Adipose tissue (tissue), 3 donors: ENCODE measurements around the gene UGGT2. TPM values are rescaled to one million over a fixed set of nuclear protein-coding genes. Genes with fewer than 3 reads are reported as not detected.
"Not testable (repeated sequence)": the region's sequence is repeated elsewhere in the genome, so short reads cannot be mapped to it uniquely, and the experiment has no call there.

Experiments used
- H3K27ac ChIP-seq: one replicate; pipeline ENCODE4 v1.5.1; 2013; ENCODE audit warnings: low read depth, low read length
- WGBS, 3 donors: extraction: QIAGEN DNeasy Blood & Tissue Kit; methylation state at CpG; one replicate each; pipeline ENCODE4 v1.1.7; 2013; 5-methylcytosine and 5-hydroxymethylcytosine counted together
- polyA plus RNA-seq, 3 donors: library from polyadenylated mRNA; stranded (reverse); fragments of 200-250 nt; gene quantifications; one replicate each; pipeline ENCODE4 v1.2.3, GENCODE V29; 2013
- donor health status: healthy with polysubstance abuse.
- donor health status: Bipolar disorder and iron deficiency.
- donor health status: healthy.

UGGT2 gene
- polyA plus RNA-seq, 3 donors = 4.8 to 9.7 (median 7.9) TPM

DNA sequence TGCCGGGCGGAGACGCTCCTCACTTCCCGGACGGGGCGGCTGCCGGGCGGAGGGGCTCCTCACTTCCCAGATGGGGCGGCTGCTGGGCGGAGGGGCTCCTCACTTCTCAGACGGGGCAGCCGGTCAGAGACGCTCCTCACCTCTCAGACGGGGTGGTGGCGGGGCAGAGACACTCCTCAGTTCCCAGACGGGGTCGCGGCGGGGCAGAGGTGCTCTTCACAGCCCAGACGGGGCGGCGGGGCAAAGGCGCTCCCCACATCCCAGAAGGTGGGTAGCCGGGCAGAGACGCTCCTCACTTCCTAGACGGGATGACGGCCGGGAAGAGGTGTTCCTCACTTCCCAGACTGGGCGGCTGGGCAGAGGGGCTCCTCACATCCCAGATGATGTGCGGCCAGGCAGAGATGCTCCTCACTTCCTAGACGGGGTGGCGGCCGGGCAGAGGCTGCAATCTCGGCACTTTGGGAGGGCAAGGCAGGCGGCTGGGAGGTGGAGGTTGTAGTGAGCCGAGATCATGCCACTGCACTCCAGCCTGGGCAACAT is 124.8 kb downstream of the UGGT2 start:
- not testable (repeated sequence) for H3K27ac ChIP-seq
- WGBS, 3 donors = 89 to 92% (median 92%) methylated on average over 26 to 36 of the region's 36 CpGs

DNA sequence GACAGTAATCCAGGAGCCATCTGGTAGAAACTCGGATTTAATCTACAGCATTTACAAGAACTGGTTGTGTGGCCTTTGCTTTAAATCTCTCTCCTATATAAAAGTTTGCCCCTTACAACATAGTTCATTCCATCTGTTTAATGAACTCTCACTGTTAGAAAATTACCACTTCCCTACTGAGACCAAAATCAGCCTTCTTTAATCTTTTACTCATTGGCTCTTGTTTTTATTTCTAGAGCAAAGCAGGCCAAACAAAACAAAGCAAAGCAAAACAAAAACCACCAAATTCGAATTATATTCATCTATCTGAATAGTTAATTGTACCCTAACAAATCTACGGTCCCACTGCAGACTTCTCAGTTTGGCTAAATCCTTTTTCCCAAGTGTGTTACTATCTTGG is 127.0 kb downstream of the UGGT2 start:
- no peak overlapping the region for H3K27ac ChIP-seq
- 80 to 85% (median 82%) methylated on average over 3 of the region's 3 CpGs for WGBS, 3 donors

DNA sequence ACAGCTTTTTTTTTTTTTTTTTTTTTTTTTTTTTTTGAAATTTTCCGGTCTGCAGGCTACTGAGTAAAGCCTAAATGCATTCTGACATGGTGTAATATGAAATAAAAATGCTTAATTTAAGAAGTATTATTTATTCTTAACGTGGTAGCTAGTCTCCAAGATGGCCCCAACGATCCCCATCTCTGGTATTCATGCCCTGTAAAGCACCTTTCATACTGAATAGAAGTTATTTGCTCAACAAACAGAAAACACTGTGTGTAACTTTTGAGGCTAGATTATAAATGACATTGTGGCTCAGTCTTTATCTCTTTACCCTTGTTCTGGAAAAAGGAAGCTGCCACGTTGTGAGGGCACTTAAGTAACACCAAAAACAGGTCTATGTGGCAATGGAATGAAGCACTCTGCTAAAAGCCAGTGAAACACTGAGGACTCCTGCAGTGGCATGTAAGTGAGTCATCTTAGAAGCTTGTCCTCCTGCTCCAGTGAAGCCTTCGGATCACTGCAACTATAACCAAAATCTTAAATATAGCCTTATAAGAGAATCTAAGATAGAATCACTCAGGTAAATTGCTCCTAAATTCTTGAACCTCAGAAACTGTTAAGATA is 128.7 kb downstream of the UGGT2 start:
- WGBS, 3 donors = 63 to 78% (median 77%) methylated on average over 5 of the region's 5 CpGs
- no peak overlapping the region for H3K27ac ChIP-seq

DNA sequence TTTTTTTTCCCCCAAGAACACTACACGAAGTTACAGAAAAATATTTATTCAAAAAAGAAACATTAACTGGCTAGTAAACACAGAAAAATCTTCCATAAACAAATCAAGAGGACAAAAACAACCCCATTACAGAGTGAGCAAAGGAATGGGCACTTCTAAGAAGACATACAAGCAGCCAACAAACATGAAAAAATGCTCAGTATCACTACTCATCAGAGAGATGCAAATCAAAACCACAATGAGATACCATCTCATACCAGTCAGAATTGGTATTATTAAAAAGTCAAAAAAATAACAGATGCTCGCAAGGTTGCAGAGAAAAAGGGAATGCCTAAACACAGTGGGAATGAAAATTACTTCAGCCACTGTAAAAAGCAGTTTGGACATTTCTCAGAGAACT is 131.7 kb downstream of the UGGT2 start:
- 79 to 94% (median 91%) methylated on average over 2 of the region's 2 CpGs for WGBS, 3 donors
- H3K27ac ChIP-seq = no peak overlapping the region

DNA sequence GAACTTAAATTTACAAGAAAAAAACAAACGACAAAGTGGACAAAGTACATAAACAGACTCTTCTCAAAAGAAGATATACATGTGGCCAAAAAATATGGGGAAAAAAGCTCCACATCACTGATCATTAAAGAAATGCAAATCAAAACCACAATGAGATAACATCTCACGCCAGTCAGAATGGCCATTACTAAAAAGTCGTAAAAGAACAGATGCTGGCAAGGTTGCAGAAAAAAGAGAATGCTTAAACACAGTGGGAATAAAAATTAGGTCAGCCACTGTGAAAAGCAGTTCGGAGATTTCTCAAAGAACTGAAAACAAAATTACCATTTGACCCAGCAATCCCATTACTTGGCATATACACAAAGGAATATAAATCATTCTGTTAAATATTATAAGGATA is 132.7 kb downstream of the UGGT2 start:
- 85 to 92% (median 87%) methylated on average over 4 of the region's 4 CpGs for WGBS, 3 donors
- no peak overlapping the region for H3K27ac ChIP-seq

DNA sequence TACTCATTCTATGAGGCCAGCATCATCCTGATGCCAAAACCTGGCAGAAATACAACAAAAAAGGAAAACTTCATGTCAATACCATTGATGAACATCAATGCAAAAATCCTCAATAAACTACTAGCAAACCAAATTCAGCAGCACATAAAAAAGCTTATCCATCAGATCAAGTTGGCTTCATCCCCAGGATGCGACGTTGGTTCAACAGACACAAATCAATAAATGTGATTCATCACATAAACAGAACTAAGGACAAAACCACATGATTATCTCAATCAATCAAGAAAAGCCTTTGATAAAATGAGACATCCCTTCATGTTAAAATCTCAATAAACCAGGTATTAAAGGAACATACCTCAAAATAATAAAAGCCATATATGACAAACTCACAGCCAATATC is 134.3 kb downstream of the UGGT2 start:
- no peak overlapping the region for H3K27ac ChIP-seq
- 82 to 94% (median 94%) methylated on average over 2 of the region's 2 CpGs for WGBS, 3 donors

DNA sequence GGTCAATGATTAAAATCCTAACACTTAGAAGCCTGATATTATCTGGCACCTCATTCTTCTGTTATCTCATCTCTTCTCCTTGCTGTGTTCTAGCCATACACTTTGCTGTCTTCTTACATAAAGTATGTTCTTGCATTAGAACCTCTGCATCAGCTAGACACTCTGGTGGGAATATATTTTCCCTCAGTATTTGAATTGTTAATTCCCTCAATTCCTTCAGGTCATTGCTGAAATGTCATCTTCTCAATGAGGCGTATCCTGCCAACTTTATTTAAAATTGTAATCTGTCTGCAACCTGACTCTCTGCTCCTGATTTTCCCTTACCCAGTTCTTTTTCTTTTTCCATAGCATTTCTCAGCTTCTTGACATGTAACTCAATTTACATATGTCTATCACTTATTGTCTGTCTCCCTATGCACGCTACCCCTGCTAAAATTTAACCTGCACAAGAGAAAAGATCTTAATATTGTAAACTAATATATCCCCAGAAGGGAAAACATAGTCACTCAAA is 138.2 kb downstream of the UGGT2 start:
- 93 to 99% (median 97%) methylated on average over 2 of the region's 2 CpGs for WGBS, 3 donors
- H3K27ac ChIP-seq = no peak overlapping the region

DNA sequence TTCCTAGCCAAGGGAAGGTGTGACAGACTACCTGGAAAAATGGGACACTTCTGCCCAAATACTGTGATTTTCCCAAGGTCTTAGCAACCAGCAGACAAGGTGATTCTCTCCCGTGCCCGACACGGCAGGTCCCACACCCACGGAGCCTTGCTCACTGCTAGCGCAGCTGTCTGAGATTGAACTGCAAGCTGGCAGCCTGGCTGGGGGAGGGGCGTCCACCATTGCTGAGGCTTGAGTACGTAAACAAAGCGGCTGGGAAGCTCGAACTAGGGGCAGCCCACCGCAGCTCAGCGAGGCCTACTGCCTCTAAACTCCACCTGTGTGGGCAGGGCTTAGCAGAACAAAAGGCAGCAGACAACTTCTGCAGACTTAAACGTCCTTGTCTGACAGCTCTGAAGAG is 146.2 kb downstream of the UGGT2 start:
- WGBS, 3 donors = 91 to 93% (median 93%) methylated on average over 12 of the region's 12 CpGs
- H3K27ac ChIP-seq = no peak overlapping the region

DNA sequence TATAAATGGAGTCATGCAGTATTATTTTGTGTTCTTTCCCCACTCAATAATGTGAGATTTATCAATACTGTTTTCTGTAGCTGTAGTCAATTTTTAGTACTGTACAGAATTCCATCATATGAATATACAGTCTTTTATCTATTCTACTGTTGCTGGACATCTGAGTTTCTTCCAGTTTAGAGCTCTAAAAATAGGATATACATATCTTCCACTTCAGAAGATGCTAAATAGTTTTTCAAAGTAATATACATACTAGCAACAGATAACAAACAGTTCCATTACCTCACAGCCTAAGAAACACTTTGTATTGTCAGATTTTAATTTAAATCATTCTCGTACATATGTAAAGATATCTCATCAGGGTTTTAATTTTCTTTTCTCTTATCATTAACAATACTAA is 149.6 kb downstream of the UGGT2 start:
- H3K27ac ChIP-seq = no peak overlapping the region
- WGBS, 3 donors = 92 to 97% (median 93%) methylated on average over 1 of the region's 1 CpG

DNA sequence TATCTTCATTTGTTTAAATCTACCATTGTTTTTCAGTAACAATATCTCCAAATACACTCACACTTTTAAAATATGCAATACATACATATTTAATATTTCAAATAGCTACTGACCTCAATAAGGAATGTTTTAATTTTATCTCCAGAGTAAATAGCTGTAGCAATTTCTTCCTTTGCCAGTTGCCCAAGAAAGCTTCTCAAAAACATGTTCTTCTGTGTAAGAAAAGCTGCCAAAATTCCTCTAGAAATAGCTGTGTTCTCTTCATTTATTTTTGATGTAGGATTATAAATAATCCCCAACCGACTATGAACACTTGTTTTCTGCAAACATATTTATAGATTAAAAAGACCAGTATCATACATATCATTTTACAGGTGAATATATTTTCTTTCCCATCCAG is 150.5 kb downstream of the UGGT2 start:
- WGBS, 3 donors = 56 to 67% (median 62%) methylated on average over 1 of the region's 1 CpG
- H3K27ac ChIP-seq = no peak overlapping the region

DNA sequence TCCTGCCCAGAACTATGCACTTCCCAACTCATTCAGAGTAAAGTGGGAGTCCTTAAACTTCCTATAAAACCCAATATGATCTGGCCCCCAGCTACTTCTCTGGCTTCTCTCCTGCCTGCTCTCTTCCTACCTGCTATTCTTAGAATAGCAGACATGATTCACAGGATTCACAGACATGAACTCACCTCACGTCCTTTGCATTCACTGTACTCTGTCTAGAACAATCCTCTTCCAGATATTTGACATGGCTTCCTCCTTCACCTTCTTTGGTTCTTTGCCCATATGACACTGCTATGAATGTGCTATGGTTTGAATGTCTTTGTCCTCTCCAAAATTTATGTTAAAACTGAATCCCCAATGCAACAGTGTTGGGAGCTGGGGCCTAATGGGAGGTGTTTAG is 154.9 kb downstream of the UGGT2 start:
- no peak overlapping the region for H3K27ac ChIP-seq
- WGBS, 3 donors = 92 to 100% (median 93%) methylated on average over 1 of the region's 1 CpG

DNA sequence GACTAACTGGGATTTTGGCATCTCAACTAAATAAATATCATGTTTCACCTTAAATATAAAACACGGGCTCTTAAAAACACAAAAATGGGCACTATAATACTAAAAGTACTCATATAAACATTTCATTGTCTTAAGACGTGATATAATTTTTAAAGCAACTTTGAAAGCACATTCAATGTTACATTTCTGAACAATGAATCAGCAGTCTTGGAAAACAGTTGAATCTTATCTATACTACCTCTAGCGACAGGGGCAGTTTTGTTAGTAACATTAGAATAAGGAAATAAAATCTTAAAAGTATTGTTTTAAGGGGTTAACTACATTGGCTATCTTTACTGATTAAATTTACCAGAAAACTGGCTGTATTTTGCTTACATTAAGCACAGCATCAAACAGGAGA is 156.9 kb downstream of the UGGT2 start:
- H3K27ac ChIP-seq = no peak overlapping the region
- WGBS, 3 donors = 78 to 85% (median 82%) methylated on average over 3 of the region's 3 CpGs

DNA sequence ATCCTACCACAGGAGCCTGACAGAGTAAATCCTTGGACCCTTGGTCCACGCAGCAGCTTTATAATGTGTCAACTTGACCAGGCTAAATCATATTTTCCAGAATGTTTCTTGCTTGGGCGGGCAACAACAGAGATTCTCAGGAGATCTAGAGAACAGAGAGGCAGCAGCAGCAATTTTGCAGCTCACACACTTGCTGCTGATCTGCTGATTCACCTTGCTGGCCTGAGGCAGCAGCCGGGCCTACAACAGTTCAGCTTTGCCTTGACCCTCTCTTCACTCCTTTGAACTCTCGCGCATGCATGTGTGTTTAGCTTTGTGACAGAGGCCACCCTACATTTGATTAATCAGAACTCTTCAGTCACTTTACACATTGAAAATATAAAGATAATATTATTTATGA is 159.3 kb downstream of the UGGT2 start:
- no peak overlapping the region for H3K27ac ChIP-seq
- 93 to 94% (median 94%) methylated on average over 5 of the region's 5 CpGs for WGBS, 3 donors

DNA sequence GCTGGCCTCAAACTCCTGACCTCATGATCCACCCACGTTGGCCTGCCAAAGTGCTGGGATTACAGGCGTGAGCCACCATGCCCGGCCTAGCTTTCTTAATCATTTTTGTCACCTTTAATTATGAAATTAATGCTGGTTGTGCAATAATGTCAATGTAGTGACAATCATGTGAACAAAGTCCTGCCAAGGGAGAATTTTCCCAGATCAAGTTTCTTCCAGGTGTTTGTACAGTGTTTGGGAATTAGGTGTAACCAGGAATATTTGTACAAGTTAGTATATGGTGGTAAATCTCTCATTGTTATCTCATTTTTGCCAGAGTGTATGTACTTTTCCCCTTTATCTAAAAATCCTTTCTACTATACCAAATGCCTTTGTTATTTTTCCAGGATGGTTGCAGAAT is 171.1 kb downstream of the UGGT2 start:
- H3K27ac ChIP-seq = no peak overlapping the region
- 37 to 78% (median 69%) methylated on average over 3 of the region's 3 CpGs for WGBS, 3 donors

DNA sequence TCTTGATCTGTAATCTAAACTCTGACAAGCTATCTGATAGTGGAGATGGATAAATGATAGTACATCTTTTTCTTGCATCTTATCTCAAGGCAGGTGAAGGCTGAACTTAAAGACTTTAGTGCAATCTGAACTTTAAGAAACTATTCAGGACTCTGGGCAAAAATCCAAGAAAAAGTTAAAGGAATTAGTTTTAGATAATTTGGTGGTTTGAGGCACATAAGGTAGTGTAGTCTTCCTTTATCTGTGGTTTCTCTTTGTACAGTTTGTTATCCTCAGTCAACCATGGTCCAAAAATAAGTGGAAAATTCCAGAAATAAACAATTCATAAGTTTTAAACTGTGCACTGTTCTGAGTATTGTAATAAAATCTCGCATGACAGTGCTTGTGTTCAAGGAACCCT is 172.9 kb downstream of the UGGT2 start:
- WGBS, 3 donors = 91 to 94% (median 92%) methylated on average over 1 of the region's 1 CpG
- no peak overlapping the region for H3K27ac ChIP-seq

DNA sequence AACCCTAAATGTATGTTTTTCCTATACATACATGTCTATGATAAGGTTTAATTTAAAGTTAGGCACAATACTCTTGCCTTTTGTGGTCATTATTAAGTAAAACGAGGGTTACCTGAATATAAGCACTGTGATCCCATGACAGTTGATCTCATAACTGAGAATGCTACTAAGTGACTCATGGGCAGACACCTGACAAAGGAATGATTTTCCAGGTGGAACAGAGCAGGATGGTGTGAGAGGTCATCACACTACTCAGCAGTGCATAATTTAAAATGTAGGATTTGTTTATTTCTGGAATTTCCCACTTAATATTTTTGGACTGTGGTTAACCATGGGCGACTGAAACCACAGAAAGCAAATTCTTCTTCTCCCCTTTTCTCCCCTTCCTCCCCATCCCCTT is 178.9 kb downstream of the UGGT2 start:
- 84 to 95% (median 93%) methylated on average over 2 of the region's 2 CpGs for WGBS, 3 donors
- H3K27ac ChIP-seq = no peak overlapping the region

DNA sequence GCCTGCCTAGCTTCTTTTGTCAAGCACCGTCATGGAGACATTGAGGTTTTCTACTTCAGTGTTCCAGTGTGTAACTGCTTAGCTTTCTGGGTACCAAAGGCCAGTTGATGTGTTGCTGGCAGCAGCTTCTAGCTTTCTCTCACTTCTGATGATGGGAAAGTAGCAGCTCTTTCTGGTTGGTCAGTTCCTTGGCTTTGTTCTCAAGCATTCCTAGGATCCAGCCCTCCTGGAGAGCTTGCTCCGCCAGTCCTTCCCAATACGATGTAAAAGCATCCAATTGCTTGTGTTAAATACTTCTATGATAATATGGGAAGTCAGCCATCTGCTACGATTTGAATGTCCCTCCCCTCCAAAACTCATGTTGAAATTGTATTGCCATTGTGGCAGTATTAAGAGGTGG is 182.8 kb downstream of the UGGT2 start:
- WGBS, 3 donors = 82 to 93% (median 92%) methylated on average over 4 of the region's 4 CpGs
- H3K27ac ChIP-seq = no peak overlapping the region

DNA sequence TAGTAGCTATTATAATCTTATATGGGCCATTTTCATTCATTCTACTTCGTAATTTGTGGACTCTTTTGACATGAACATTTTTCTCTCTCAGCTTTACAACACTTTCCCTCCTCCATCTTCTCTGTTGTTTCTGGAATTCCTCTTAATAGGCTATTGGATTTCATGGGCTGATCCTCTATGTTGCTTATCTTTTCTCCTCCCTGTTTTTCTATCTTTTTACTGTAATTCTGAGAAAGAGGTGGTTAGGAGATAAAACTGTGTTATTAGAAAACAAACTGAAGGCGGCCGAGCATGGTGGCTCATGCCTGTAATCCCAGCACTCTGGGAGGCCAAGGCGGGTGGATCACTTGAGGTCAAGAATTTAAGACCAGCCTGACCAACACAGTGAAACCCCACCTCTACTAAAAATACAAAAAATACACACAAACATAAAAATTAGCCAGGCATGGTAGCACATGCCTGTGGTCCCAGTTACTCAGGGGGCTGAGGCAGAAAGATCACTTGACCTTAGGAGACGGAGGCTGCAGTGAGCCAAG is 188.1 kb downstream of the UGGT2 start:
- WGBS, 3 donors = 92 to 95% (median 94%) methylated on average over 5 of the region's 5 CpGs
- no peak overlapping the region for H3K27ac ChIP-seq

DNA sequence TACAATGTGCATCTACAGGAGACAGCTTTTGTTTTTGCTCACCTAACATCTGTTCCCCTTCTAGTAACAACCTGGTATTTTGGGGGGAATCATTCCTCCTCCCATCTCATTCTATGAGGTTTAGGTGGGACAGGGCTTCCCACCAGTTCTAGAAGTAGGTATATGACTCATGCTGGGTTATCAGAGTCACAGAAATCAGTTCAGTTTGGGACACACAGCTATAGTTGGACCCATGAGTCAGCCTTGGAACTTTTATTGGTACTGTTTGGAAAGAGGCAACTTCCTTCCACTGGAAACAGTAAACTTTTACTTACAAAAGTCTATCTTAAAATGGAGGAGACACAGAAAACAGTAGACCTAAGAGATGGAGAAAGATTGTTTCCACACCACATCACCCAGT is 190.8 kb downstream of the UGGT2 start:
- H3K27ac ChIP-seq = no peak overlapping the region

DNA sequence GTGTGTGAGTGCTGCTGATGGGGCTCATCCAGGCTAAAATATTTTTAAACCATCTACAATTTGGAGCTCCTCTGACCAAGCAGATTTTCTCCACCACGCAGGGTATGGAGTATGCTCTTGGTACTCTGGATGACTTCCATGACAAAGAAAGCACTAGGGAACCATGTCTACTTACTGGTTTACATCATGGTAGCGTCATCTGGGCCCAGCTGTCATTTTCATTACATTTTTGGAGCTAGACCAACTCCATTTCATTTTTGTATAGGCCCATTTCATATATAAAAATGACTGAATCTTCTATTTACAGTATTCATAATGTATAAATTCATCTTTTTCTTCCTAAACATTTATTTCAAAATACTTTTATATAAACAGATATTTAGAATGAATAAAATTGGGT is 191.9 kb downstream of the UGGT2 start:
- 87 to 97% (median 90%) methylated on average over 2 of the region's 2 CpGs for WGBS, 3 donors
- H3K27ac ChIP-seq = no peak overlapping the region
